ENCODE data around the gene CA7. TPM values are rescaled to one million over a fixed set of nuclear protein-coding genes. Genes with fewer than 3 reads are reported as not detected.

Gene CA7
- total RNA-seq, 2 donors from 2014 or later = not detected

- no peak for ATAC-seq
- Mint-ChIP-seq H3K4me3 (no peak overlapping the region), H3K27ac (no peak overlapping the region)
Measured at GRCh38 chr16:66832661-66833305, 11.4 kb upstream of the CA7 start.

GRCh38 chr16:66834746-66835145 is 9.5 kb upstream of the CA7 start:
- H3K4me1 Mint-ChIP-seq = peaks cover 2% of the 10 kb centered on the region

More at GRCh38 chr16:66832661-66833305, 11.4 kb upstream of the CA7 start:
- H3K27me3 Mint-ChIP-seq = peaks cover 11% of the 10 kb centered on the region
- DNase-seq = no peak
- H3K36me3 Mint-ChIP-seq (ENCODE audit: low read depth) = no peaks in the 10 kb centered on the region
- H3K9me3 ChIP-seq (ENCODE audit: control insufficient read depth, low read length, poor library complexity, severe bottlenecking) = no peaks in the 10 kb centered on the region
- H3K4me1 Mint-ChIP-seq = peaks cover 12% of the 10 kb centered on the region

GRCh38 chr16:66840883-66841282 is 3.3 kb upstream of the CA7 start:
- H3K9me3 ChIP-seq (ENCODE audit: control insufficient read depth, low read length, poor library complexity, severe bottlenecking) = no peaks in the 10 kb centered on the region
- H3K4me3 Mint-ChIP-seq = no peak overlapping the region
- DNase-seq (no peak), ATAC-seq (no peak)
- H3K36me3 Mint-ChIP-seq (ENCODE audit: low read depth) = peaks cover 3% of the 10 kb centered on the region
- peaks cover 2% of the 10 kb centered on the region for H3K4me1 Mint-ChIP-seq
- H3K27ac Mint-ChIP-seq = no peak overlapping the region
- peaks cover 48% of the 10 kb centered on the region for H3K27me3 Mint-ChIP-seq

More at GRCh38 chr16:66834746-66835145, 9.5 kb upstream of the CA7 start:
- no peak for ATAC-seq
- Mint-ChIP-seq H3K4me3 (no peak overlapping the region), H3K27ac (no peak overlapping the region), H3K27me3 (peaks cover 18% of the 10 kb centered on the region), H3K36me3 (ENCODE audit: low read depth) (peaks cover 3% of the 10 kb centered on the region)
- no peaks in the 10 kb centered on the region for H3K9me3 ChIP-seq (ENCODE audit: control insufficient read depth, low read length, poor library complexity, severe bottlenecking)
- no peak for DNase-seq

GRCh38 chr16:66841366-66841765 is 2.8 kb upstream of the CA7 start:
- H3K27me3 Mint-ChIP-seq = peaks cover 52% of the 10 kb centered on the region
- ATAC-seq (no peak), DNase-seq (no peak)
- H3K9me3 ChIP-seq (ENCODE audit: control insufficient read depth, low read length, poor library complexity, severe bottlenecking) = no peaks in the 10 kb centered on the region
- no peak overlapping the region for H3K4me3 Mint-ChIP-seq
- peaks cover 5% of the 10 kb centered on the region for H3K36me3 Mint-ChIP-seq (ENCODE audit: low read depth)
- peaks cover 2% of the 10 kb centered on the region for H3K4me1 Mint-ChIP-seq
- H3K27ac Mint-ChIP-seq = no peak overlapping the region

- peaks cover 57% of the 10 kb centered on the region for H3K27me3 Mint-ChIP-seq
Measured at GRCh38 chr16:66842765-66843164, 1.4 kb upstream of the CA7 start.

DNA sequence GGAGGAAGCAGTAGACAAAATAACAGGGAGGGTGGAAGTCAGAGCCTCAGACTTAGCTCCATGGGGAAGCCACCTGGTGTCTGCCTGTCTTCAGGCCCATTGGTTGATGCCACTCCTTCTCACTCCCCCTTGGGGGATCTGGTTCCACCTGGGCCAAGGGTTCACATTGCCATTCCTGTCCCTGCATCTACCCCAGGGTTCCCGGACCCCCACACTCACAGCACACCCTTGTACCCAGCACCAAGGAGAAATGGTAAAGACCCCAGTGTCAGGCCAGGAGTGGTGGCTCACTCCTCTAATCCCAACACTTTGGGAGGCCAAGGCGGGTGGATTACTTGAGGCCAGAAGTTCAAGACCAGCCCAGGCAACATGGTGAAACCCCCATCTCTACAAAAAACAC is 1.0 kb upstream of the CA7 start:
- Mint-ChIP-seq H3K4me1 (peaks cover 2% of the 10 kb centered on the region), H3K27me3 (peaks cover 60% of the 10 kb centered on the region), H3K36me3 (ENCODE audit: low read depth) (peaks cover 5% of the 10 kb centered on the region), H3K27ac (no peak overlapping the region), H3K4me3 (peak overlapping the region; percentile 79)
- DNase-seq (no peak), ATAC-seq (no peak)
- H3K9me3 ChIP-seq (ENCODE audit: control insufficient read depth, low read length, poor library complexity, severe bottlenecking) = no peaks in the 10 kb centered on the region

More at GRCh38 chr16:66842765-66843164, 1.4 kb upstream of the CA7 start:
- Mint-ChIP-seq H3K36me3 (ENCODE audit: low read depth) (peaks cover 5% of the 10 kb centered on the region), H3K27ac (no peak overlapping the region), H3K4me1 (peaks cover 2% of the 10 kb centered on the region), H3K4me3 (no peak overlapping the region)
- DNase-seq (no peak), ATAC-seq (no peak)
- no peaks in the 10 kb centered on the region for H3K9me3 ChIP-seq (ENCODE audit: control insufficient read depth, low read length, poor library complexity, severe bottlenecking)

DNA sequence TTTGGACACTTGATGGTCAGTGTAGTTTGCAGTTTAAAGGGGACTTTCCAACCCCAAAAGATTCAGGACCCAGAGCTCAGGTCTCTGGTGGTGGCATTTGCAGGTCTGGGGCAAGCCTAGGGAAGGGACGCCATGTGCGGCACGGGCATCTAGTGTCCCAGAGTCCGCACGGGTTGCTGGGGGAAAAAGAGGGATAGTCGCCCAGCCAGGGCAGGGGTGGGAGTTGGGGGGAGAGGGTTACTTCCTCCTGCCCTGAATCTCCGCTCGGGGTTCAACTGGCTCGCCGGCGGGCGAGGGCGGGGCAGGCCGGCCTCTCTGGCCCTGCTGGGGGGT is 239 bp upstream of the CA7 start:
- no peaks in the 10 kb centered on the region for H3K9me3 ChIP-seq (ENCODE audit: control insufficient read depth, low read length, poor library complexity, severe bottlenecking)
- Mint-ChIP-seq H3K27ac (no peak overlapping the region), H3K27me3 (peaks cover 59% of the 10 kb centered on the region), H3K4me1 (peaks cover 2% of the 10 kb centered on the region), H3K4me3 (peak overlapping the region; percentile 79), H3K36me3 (ENCODE audit: low read depth) (peaks cover 2% of the 10 kb centered on the region)
- no peak for ATAC-seq
- DNase-seq = no peak

- H3K36me3 Mint-ChIP-seq (ENCODE audit: low read depth) = peaks cover 2% of the 10 kb centered on the region
- ATAC-seq (no peak), DNase-seq (no peak)
- peaks cover 2% of the 10 kb centered on the region for H3K4me1 Mint-ChIP-seq
- H3K27me3 Mint-ChIP-seq = peaks cover 55% of the 10 kb centered on the region
- H3K4me3 Mint-ChIP-seq = no peak overlapping the region
- no peak overlapping the region for H3K27ac Mint-ChIP-seq
- H3K9me3 ChIP-seq (ENCODE audit: control insufficient read depth, low read length, poor library complexity, severe bottlenecking) = no peaks in the 10 kb centered on the region
Measured at GRCh38 chr16:66845080-66845410, 831 bp downstream of the CA7 start.

DNA sequence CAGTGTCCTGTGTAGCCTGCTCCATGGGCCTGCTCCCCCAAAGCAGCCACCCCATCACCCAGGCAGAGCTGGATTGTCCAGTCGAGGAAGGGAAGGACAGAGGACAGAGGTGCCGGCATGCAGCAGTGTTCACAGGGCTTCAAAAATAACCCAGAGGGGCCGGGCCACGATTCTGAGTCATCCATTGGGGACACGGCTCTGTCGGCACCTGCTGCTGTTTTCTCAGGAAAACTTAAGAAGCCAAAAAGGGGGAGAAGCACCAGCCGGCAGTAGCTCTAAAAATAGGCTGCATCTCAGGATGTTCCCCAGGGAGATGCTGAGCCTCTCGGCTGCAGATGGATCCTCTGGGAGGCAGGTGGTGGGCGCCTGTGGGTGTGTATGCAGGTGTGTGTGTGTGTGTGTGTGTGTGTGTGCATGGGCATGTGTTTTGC is 1.6 kb downstream of the CA7 start:
- H3K4me1 Mint-ChIP-seq = peaks cover 2% of the 10 kb centered on the region
- H3K4me3 Mint-ChIP-seq = no peak overlapping the region

GRCh38 chr16:66846266-66846665 is 2.1 kb downstream of the CA7 start:
- no peak for DNase-seq
- H3K27me3 Mint-ChIP-seq = peaks cover 53% of the 10 kb centered on the region
- no peak overlapping the region for H3K27ac Mint-ChIP-seq

More for the DNA sequence above, 1.6 kb downstream of the CA7 start:
- no peaks in the 10 kb centered on the region for H3K9me3 ChIP-seq (ENCODE audit: control insufficient read depth, low read length, poor library complexity, severe bottlenecking)
- Mint-ChIP-seq H3K27ac (no peak overlapping the region), H3K36me3 (ENCODE audit: low read depth) (peaks cover 2% of the 10 kb centered on the region), H3K27me3 (peaks cover 53% of the 10 kb centered on the region)
- ATAC-seq (no peak), DNase-seq (no peak)

DNA sequence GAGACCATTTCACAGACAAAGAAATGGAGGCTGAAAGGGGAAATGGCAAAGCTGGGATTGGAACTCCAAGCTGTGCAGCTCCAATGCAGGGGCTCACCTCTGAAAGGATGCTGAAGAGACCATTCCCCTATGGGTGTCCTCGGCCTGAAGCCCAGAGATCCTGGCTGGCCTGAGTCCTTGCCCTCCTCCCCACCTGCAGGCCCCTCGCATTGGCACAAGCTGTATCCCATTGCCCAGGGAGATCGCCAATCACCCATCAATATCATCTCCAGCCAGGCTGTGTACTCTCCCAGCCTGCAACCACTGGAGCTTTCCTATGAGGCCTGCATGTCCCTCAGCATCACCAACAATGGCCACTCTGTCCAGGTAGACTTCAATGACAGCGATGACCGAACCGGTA is 2.6 kb downstream of the CA7 start:
- Mint-ChIP-seq H3K4me1 (peaks cover 2% of the 10 kb centered on the region), H3K36me3 (ENCODE audit: low read depth) (peaks cover 2% of the 10 kb centered on the region), H3K4me3 (no peak overlapping the region), H3K27me3 (peaks cover 53% of the 10 kb centered on the region), H3K27ac (no peak overlapping the region)
- no peak for DNase-seq
- no peaks in the 10 kb centered on the region for H3K9me3 ChIP-seq (ENCODE audit: control insufficient read depth, low read length, poor library complexity, severe bottlenecking)
- no peak for ATAC-seq

More at GRCh38 chr16:66846266-66846665, 2.1 kb downstream of the CA7 start:
- no peak overlapping the region for H3K4me3 Mint-ChIP-seq
- H3K36me3 Mint-ChIP-seq (ENCODE audit: low read depth) = peaks cover 2% of the 10 kb centered on the region
- no peaks in the 10 kb centered on the region for H3K9me3 ChIP-seq (ENCODE audit: control insufficient read depth, low read length, poor library complexity, severe bottlenecking)
- peaks cover 2% of the 10 kb centered on the region for H3K4me1 Mint-ChIP-seq
- no peak for ATAC-seq

DNA sequence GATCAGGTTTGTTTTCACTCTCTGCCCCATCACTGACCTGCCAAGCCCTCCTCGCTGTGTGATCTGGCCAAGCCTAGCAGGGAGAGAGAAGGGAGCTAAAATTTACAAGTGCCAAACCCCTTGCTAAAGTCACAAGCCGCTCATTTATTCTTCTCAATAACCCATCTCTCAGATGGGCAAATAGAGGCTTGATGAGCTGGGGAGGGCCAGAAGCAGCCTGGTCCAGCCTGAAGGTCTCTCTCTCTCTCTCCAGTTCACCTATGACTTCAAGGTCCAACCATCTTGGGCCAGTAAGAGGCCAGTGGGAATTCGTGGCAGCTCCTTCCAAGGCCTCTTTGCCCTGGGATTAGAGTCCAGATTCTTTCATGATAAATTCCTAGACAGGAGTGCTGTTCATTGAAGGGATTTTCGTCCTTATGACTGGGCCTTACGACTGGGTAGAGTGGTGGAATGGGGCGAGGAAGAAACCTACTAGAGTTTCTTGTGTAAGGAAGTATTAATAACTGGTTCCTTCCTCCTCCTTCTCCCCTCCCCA is 3.4 kb downstream of the CA7 start:
- no peak for ATAC-seq
- H3K4me3 Mint-ChIP-seq = no peak overlapping the region
- H3K36me3 Mint-ChIP-seq (ENCODE audit: low read depth) = peaks cover 2% of the 10 kb centered on the region
- peaks cover 2% of the 10 kb centered on the region for H3K4me1 Mint-ChIP-seq
- H3K27me3 Mint-ChIP-seq = peaks cover 49% of the 10 kb centered on the region
- no peak overlapping the region for H3K27ac Mint-ChIP-seq
- DNase-seq = no peak
- no peaks in the 10 kb centered on the region for H3K9me3 ChIP-seq (ENCODE audit: control insufficient read depth, low read length, poor library complexity, severe bottlenecking)

DNA sequence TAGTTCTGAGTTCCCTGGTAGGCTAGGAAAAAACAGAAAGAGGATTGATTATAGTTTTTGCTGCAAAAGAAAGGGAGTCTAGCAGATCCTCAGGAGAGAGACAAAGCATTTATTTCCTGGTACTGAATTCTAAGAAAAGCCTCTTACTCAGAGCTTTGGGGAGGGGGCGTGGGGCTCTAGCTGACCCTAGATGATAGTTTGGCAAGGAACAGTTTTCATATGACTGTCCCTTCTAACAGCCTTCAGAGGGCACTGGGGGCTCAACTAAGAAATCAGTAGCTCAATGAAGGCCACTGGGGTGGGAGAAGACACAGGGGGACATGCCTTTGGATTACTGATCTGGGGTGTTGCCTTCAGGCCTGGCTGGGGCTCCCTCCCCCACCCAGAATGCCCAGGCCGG is 4.0 kb downstream of the CA7 start:
- DNase-seq (no peak), ATAC-seq (no peak)
- peaks cover 2% of the 10 kb centered on the region for H3K36me3 Mint-ChIP-seq (ENCODE audit: low read depth)
- H3K27me3 Mint-ChIP-seq = peaks cover 43% of the 10 kb centered on the region
- H3K27ac Mint-ChIP-seq = no peak overlapping the region
- H3K4me3 Mint-ChIP-seq = no peak overlapping the region
- no peaks in the 10 kb centered on the region for H3K9me3 ChIP-seq (ENCODE audit: control insufficient read depth, low read length, poor library complexity, severe bottlenecking)
- H3K4me1 Mint-ChIP-seq = peaks cover 2% of the 10 kb centered on the region

DNA sequence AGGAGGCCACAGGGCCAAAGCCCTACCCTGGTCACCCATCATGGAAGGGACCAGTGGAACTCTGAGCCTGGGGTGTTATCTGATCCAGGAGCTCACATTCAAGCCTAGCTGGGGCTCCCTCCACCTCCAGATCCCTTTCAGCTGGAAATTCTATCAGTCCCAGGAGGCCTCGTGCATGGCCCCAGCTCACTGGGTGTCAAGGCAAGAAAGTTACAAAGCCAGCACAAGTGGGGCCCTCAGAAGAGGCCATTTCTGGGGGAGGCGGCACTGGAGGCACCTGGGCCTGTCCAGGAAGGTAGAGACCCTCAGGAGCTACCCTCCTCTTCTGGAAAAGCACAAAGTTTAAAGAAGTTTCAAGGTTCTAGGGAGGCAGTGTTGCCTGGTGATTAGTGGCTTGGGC is 4.8 kb downstream of the CA7 start:
- Mint-ChIP-seq H3K4me1 (peaks cover 1% of the 10 kb centered on the region), H3K36me3 (ENCODE audit: low read depth) (peaks cover 2% of the 10 kb centered on the region)

More for the DNA sequence above, 4.8 kb downstream of the CA7 start:
- Mint-ChIP-seq H3K4me3 (no peak overlapping the region), H3K27me3 (peaks cover 35% of the 10 kb centered on the region), H3K27ac (no peak overlapping the region)
- ATAC-seq (no peak), DNase-seq (no peak)
- H3K9me3 ChIP-seq (ENCODE audit: control insufficient read depth, low read length, poor library complexity, severe bottlenecking) = no peaks in the 10 kb centered on the region
